Neural cell (in vitro differentiated cells): ENCODE measurements around the gene CDK12.

Experiments used
- CTCF ChIP-seq: fragments of 450-650 bp; IDR thresholded peaks from 2 replicates; pipeline ENCODE4 v1.5.1; 2014; ENCODE audit warnings: antibody characterized with exemption, mild to moderate bottlenecking, moderate library complexity; ENCODE audit not compliant: poor library complexity, severe bottlenecking
- EZH2 ChIP-seq: fragments of 200-600, 300-800 bp; shearing (Covaris generic), sonication (generic); IDR thresholded peaks from 2 replicates; pipeline ENCODE4 v1.6.1; 2014; ENCODE audit warnings: antibody characterized with exemption, low read length, borderline replicate concordance, mild to moderate bottlenecking; ENCODE audit not compliant: insufficient read depth, poor library complexity, severe bottlenecking
- MXI1 ChIP-seq: fragments of 450-650 bp; conservative IDR thresholded peaks from 2 replicates; pipeline ENCODE4 v1.6.1; 2014; ENCODE audit warnings: antibody characterized with exemption, mild to moderate bottlenecking; ENCODE audit not compliant: poor library complexity, severe bottlenecking
- REST ChIP-seq: IDR thresholded peaks from 2 replicates; pipeline ENCODE4 v1.6.1; 2012; ENCODE audit warnings: borderline replicate concordance
- SMC3 ChIP-seq: fragments of 450-650 bp; conservative IDR thresholded peaks from 2 replicates; pipeline ENCODE4 v1.6.1; 2014; ENCODE audit warnings: antibody characterized with exemption, mild to moderate bottlenecking, moderate library complexity; ENCODE audit not compliant: poor library complexity

- TF ChIP-seq CTCF: no peak
- no peak for TF ChIP-seq EZH2
- TF ChIP-seq MXI1: no peak
- TF ChIP-seq REST: no peak
- no peak for TF ChIP-seq SMC3
Observed at GRCh38 chr17:39562976-39563375, 101.7 kb downstream of the CDK12 start.
